ENCODE results near the gene SUSD5. TPM values are rescaled to one million over a fixed set of nuclear protein-coding genes. Genes with fewer than 3 reads are reported as not detected.

The SUSD5 gene
- total RNA-seq, 1 experiment from 2014 or later, result 16.3 TPM

- no peak for DNase-seq (ENCODE audit: low read depth, low spot score)
- ATAC-seq, result no peak
- ChIA-PET CTCF (no interaction called here), POLR2A (no interaction called here)
- no peaks in the 10 kb centered on the region for H3K9me3 ChIP-seq (ENCODE audit: control insufficient read depth, insufficient read depth, low read depth, low read length)
- BruUV-seq (replicated peaks), result no TSS peak
- H3K4me3 ChIP-seq (ENCODE audit: low read depth in 2 of 2, low read length in 2 of 2), result no peak overlapping the region
- no peaks in the 10 kb centered on the region for H3K4me1 ChIP-seq (ENCODE audit: control insufficient read depth, insufficient read depth, low read length)
- in situ Hi-C loops (cut with HindIII; ENCODE audit: low pct_unique_long_range_greater_than_20kb, low sequenced_read_pairs), result no loop called here
- H3K36me3 ChIP-seq (ENCODE audit: control insufficient read depth, insufficient read depth, low read length), result no peaks in the 10 kb centered on the region
- no peak overlapping the region for H3K27ac ChIP-seq (ENCODE audit: low read length)
- no peaks in the 10 kb centered on the region for H3K27me3 ChIP-seq (ENCODE audit: control insufficient read depth, insufficient read depth, low read length)
- TF ChIP-seq TCF7L2 (IDR thresholded peaks at IDR 0.05; ENCODE audit: low read depth, low read length) (no peak), SIN3A (IDR thresholded peaks at IDR 0.05; ENCODE audit: borderline replicate concordance, insufficient read depth, low read depth, low read length) (no peak), POLR2AphosphoS5 (IDR thresholded peaks at IDR 0.05; ENCODE audit: low read depth, low read length) (no peak)
- TF ChIP-seq, protein P1, sequence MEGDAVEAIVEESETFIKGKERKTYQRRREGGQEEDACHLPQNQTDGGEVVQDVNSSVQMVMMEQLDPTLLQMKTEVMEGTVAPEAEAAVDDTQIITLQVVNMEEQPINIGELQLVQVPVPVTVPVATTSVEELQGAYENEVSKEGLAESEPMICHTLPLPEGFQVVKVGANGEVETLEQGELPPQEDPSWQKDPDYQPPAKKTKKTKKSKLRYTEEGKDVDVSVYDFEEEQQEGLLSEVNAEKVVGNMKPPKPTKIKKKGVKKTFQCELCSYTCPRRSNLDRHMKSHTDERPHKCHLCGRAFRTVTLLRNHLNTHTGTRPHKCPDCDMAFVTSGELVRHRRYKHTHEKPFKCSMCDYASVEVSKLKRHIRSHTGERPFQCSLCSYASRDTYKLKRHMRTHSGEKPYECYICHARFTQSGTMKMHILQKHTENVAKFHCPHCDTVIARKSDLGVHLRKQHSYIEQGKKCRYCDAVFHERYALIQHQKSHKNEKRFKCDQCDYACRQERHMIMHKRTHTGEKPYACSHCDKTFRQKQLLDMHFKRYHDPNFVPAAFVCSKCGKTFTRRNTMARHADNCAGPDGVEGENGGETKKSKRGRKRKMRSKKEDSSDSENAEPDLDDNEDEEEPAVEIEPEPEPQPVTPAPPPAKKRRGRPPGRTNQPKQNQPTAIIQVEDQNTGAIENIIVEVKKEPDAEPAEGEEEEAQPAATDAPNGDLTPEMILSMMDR (IDR thresholded peaks at IDR 0.05), result no peak
- TF ChIP-seq, protein P2, sequence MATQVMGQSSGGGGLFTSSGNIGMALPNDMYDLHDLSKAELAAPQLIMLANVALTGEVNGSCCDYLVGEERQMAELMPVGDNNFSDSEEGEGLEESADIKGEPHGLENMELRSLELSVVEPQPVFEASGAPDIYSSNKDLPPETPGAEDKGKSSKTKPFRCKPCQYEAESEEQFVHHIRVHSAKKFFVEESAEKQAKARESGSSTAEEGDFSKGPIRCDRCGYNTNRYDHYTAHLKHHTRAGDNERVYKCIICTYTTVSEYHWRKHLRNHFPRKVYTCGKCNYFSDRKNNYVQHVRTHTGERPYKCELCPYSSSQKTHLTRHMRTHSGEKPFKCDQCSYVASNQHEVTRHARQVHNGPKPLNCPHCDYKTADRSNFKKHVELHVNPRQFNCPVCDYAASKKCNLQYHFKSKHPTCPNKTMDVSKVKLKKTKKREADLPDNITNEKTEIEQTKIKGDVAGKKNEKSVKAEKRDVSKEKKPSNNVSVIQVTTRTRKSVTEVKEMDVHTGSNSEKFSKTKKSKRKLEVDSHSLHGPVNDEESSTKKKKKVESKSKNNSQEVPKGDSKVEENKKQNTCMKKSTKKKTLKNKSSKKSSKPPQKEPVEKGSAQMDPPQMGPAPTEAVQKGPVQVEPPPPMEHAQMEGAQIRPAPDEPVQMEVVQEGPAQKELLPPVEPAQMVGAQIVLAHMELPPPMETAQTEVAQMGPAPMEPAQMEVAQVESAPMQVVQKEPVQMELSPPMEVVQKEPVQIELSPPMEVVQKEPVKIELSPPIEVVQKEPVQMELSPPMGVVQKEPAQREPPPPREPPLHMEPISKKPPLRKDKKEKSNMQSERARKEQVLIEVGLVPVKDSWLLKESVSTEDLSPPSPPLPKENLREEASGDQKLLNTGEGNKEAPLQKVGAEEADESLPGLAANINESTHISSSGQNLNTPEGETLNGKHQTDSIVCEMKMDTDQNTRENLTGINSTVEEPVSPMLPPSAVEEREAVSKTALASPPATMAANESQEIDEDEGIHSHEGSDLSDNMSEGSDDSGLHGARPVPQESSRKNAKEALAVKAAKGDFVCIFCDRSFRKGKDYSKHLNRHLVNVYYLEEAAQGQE (IDR thresholded peaks at IDR 0.05; ENCODE audit: insufficient read depth in 1 of 2, low read depth in 2 of 2, low read length in 1 of 2), result no peak
- intact Hi-C loops (cut with micrococcal nuclease; ENCODE audit: unreplicated experiment), result no loop called here
Measured at GRCh38 chr3:33174095-33174494, 44.5 kb downstream of the SUSD5 start.

- no peaks in the 10 kb centered on the region for H3K4me1 ChIP-seq (ENCODE audit: control insufficient read depth, insufficient read depth, low read length)
- no peaks in the 10 kb centered on the region for H3K9me3 ChIP-seq (ENCODE audit: control insufficient read depth, insufficient read depth, low read depth, low read length)
- H3K36me3 ChIP-seq (ENCODE audit: control insufficient read depth, insufficient read depth, low read length), result no peaks in the 10 kb centered on the region
- no peaks in the 10 kb centered on the region for H3K27me3 ChIP-seq (ENCODE audit: control insufficient read depth, insufficient read depth, low read length)
- ChIA-PET CTCF (no interaction called here), POLR2A (no interaction called here)
- no peak for ATAC-seq
- TF ChIP-seq TCF7L2 (IDR thresholded peaks at IDR 0.05; ENCODE audit: low read depth, low read length) (no peak), POLR2AphosphoS5 (IDR thresholded peaks at IDR 0.05; ENCODE audit: low read depth, low read length) (no peak), SIN3A (IDR thresholded peaks at IDR 0.05; ENCODE audit: borderline replicate concordance, insufficient read depth, low read depth, low read length) (no peak)
- TF ChIP-seq, protein P2 (IDR thresholded peaks at IDR 0.05; ENCODE audit: insufficient read depth in 1 of 2, low read depth in 2 of 2, low read length in 1 of 2), result no peak
- TF ChIP-seq, protein P1 (IDR thresholded peaks at IDR 0.05), result no peak
- in situ Hi-C loops (cut with HindIII; ENCODE audit: low pct_unique_long_range_greater_than_20kb, low sequenced_read_pairs) (no loop called here), intact Hi-C loops (cut with micrococcal nuclease; ENCODE audit: unreplicated experiment) (no loop called here)
- H3K27ac ChIP-seq (ENCODE audit: low read length), result no peak overlapping the region
- DNase-seq (ENCODE audit: low read depth, low spot score), result no peak
- no TSS peak for BruUV-seq (replicated peaks)
- no peak overlapping the region for H3K4me3 ChIP-seq (ENCODE audit: low read depth in 2 of 2, low read length in 2 of 2)
Measured at GRCh38 chr3:33173672-33174071, 44.9 kb downstream of the SUSD5 start.
